GM12878 (cell line): ENCODE measurements around the gene CHEK1. TPM values are rescaled to one million over a fixed set of nuclear protein-coding genes. Genes with fewer than 3 reads are reported as not detected.
A peak's percentile ranks its signal among the peaks of the same experiment; 100 is the strongest.

Experiments used
- ATAC-seq: fragments of 200-7000 bp; cut with Tn5 transposase; 3 replicates; pipeline ENCODE4 v1.9.1; 2020; ENCODE audit warnings: mild to moderate bottlenecking, moderate library complexity
- BruUV-seq: library from RNA; stranded (reverse); fragments of 400-500 nt; replicated peaks from 2 replicates; lab custom pipeline; 2021; lab: Mats Ljungman, UMichigan
- CTCF ChIA-PET: fragments of 300-600 bp; sonication (Branson Sonifier 250); formaldehyde crosslinking; extraction: SDS; loops from one replicate; lab custom pipeline; 2021; ENCODE audit warnings: inconsistent platforms; lab: Yijun Ruan, JAX
- POLR2A ChIA-PET: fragments of 350-600 bp; formaldehyde crosslinking; extraction: SDS; loops from one replicate; lab custom pipeline; 2021; ENCODE audit warnings: inconsistent platforms; lab: Charles Lee
- RAD21 ChIA-PET: fragments of 300-600 bp; sonication (Branson Sonifier 250); formaldehyde crosslinking; loops from one replicate; lab custom pipeline; 2023; ENCODE audit warnings: antibody characterized with exemption; ENCODE audit not compliant: unreplicated experiment; lab: Charles Lee
- SMC1A ChIA-PET: fragments of 300-600 bp; sonication (Branson Sonifier 250); formaldehyde crosslinking; loops from one replicate; lab custom pipeline; 2023; ENCODE audit not compliant: unreplicated experiment, uncharacterized antibody; lab: Charles Lee
- DNase-seq: peaks from one replicate; pipeline ENCODE4 v3.0.0-alpha.2; 2011; ENCODE audit warnings: low read depth, low spot score
- FAIRE-seq: peaks from 3 replicates; lab custom pipeline; 2011; peaks lifted over from hg19 to GRCh38; lab: Jason Lieb, UNC
- H2AFZ ChIP-seq: 2 replicates; pipeline ENCODE4 v1.6.0; 2011; ENCODE audit warnings: low read depth, low read length, control low read depth; ENCODE audit not compliant: control insufficient read depth
- H3K27ac ChIP-seq: 2 replicates; pipeline ENCODE4 v1.5.1; 2011; ENCODE audit warnings: control low read depth; ENCODE audit not compliant: control insufficient read depth, insufficient read depth
- H3K27me3 ChIP-seq, 2 experiments: replicated peaks in 1 of 2; 2 replicates each; pipeline versions ENCODE4 v1.6.0 to v1.6.1; 2011; ENCODE audit warnings: low read length in 1 of 2; ENCODE audit not compliant: control insufficient read depth in 2 of 2, insufficient read depth in 2 of 2
- H3K36me3 ChIP-seq, 2 experiments: 2 replicates each; pipeline ENCODE4 v1.5.1; 2011; ENCODE audit warnings: low read length in 1 of 2; ENCODE audit not compliant: control insufficient read depth in 2 of 2, insufficient read depth in 2 of 2
- H3K4me1 ChIP-seq: 2 replicates; pipeline ENCODE4 v1.6.1; 2011; ENCODE audit warnings: mild to moderate bottlenecking, low read length, moderate library complexity, mixed read lengths; ENCODE audit not compliant: control insufficient read depth, insufficient read depth
- H3K4me2 ChIP-seq: 2 replicates; pipeline ENCODE4 v1.6.0; 2011; ENCODE audit warnings: control low read depth; ENCODE audit not compliant: control insufficient read depth, insufficient read depth
- H3K4me3 ChIP-seq: fragments of 200-600 bp; sonication (generic); 2 replicates; pipeline ENCODE4 v1.5.1; 2016
- H3K79me2 ChIP-seq: 2 replicates; pipeline ENCODE4 v1.6.0; 2011; ENCODE audit warnings: low read length; ENCODE audit not compliant: control insufficient read depth, insufficient read depth
- H3K9ac ChIP-seq: 2 replicates; pipeline ENCODE4 v1.8.0; 2011; ENCODE audit warnings: low read length, control low read depth, mixed read lengths; ENCODE audit not compliant: control insufficient read depth, insufficient read depth
- H3K9me3 ChIP-seq: replicated peaks from 3 replicates; pipeline ENCODE4 v1.5.1; 2011; ENCODE audit warnings: mild to moderate bottlenecking, low read length; ENCODE audit not compliant: control insufficient read depth, insufficient read depth
- H4K20me1 ChIP-seq: 2 replicates; pipeline ENCODE4 v1.6.0; 2011; ENCODE audit not compliant: control insufficient read depth, insufficient read depth
- ATF2 ChIP-seq: IDR thresholded peaks from 2 replicates; pipeline ENCODE4 v1.6.1; 2012; ENCODE audit warnings: low read length, inconsistent platforms
- EED ChIP-seq: sonication (generic); IDR thresholded peaks from 2 replicates; pipeline ENCODE4 v1.6.1; 2016; ENCODE audit warnings: antibody characterized with exemption, low read depth
- EGR1 ChIP-seq, 2 experiments: IDR thresholded peaks; 1 replicate in 1 of 2; 2 replicates in 1 of 2; pipeline ENCODE4 v1.6.1; 2011 to 2012; ENCODE audit warnings: low read depth in 2 of 2, low read length in 2 of 2, borderline replicate concordance in 1 of 2, mild to moderate bottlenecking in 1 of 2, moderate library complexity in 1 of 2
- FOS ChIP-seq: IDR thresholded peaks from 3 replicates; pipeline ENCODE4 v1.6.1; 2011; ENCODE audit warnings: borderline replicate concordance; ENCODE audit not compliant: insufficient read length; ENCODE audit errors: extremely low read depth
- FOXK2 ChIP-seq: fragments of 450-650 bp; IDR thresholded peaks from 2 replicates; pipeline ENCODE4 v1.6.1; 2017; ENCODE audit warnings: mild to moderate bottlenecking, moderate library complexity
- IRF3 ChIP-seq: fragments of 450-650 bp; IDR thresholded peaks from 2 replicates; pipeline ENCODE4 v1.6.1; 2014; ENCODE audit warnings: mild to moderate bottlenecking
- SPI1 ChIP-seq: IDR thresholded peaks from 2 replicates; pipeline ENCODE4 v1.6.1; 2011; ENCODE audit warnings: low read depth, mild to moderate bottlenecking, low read length, moderate library complexity, borderline replicate concordance; ENCODE audit not compliant: insufficient read depth
- SREBF2 ChIP-seq: IDR thresholded peaks from 2 replicates; pipeline ENCODE4 v1.6.1; 2012; ENCODE audit warnings: mild to moderate bottlenecking, low read length
- WGBS: methylation state at CpG from one replicate; pipeline ENCODE4 v1.1.6; 2016; ENCODE audit warnings: low lambda C conversion rate; ENCODE audit not compliant: insufficient replicate concordance, insufficient coverage; ENCODE audit errors: missing lambda C conversion rate; 5-methylcytosine and 5-hydroxymethylcytosine counted together
- in situ Hi-C: fragments of 300-500 bp; cut with MboI; formaldehyde crosslinking; loops from 9 replicates; pipeline ENCODE4 v1.14.3; 2018; ENCODE audit warnings: mixed read lengths
- intact Hi-C: fragments of 100-400 bp; cut with micrococcal nuclease; formaldehyde crosslinking; loops from one replicate; pipeline ENCODE4 v1.14.2; 2022; ENCODE audit not compliant: unreplicated experiment
- polyA plus RNA-seq, 11 experiments: library from polyadenylated mRNA; depleted of rRNA in 4 of 11; unstranded in 6 of 11; stranded (reverse) in 5 of 11; fragments of >200 nt; fragmentation: Nextera tagmentation in 4 of 11; fragmentation: Illumina TruSeq in 1 of 11; extraction: Ambion mirVana in 4 of 11; extraction: Trizol in 1 of 11; gene quantifications; 1 replicate in 1 of 11; 2 replicates in 10 of 11; pipeline versions ENCODE4 v1.2.1 to v1.2.3, GENCODE V29; 2011 to 2016; ENCODE audit warnings: inconsistent platforms in 2 of 11, missing spikeins in 2 of 11, low read depth in 1 of 11
- total RNA-seq, 4 experiments: library from RNA; depleted of rRNA in 3 of 4; stranded (reverse); fragments of >200 nt in 3 of 4; fragmentation: Illumina TruSeq in 1 of 4; extraction: Trizol in 1 of 4; gene quantifications; 2 replicates each; pipeline versions ENCODE4 v1.2.1 to v1.2.3, GENCODE V29; 2013 to 2021
- TF ChIP-seq, protein P1 (sequence below): IDR thresholded peaks from 2 replicates; pipeline ENCODE4 v1.6.1; 2011; ENCODE audit warnings: borderline replicate concordance, low read depth, mild to moderate bottlenecking, moderate library complexity, mixed read lengths, low read length; ENCODE audit not compliant: insufficient read depth; ENCODE audit errors: extremely low read length
- TF ChIP-seq, protein P2 (sequence below): fragments of 450-650 bp; IDR thresholded peaks from 2 replicates; pipeline ENCODE4 v1.6.1; 2017; ENCODE audit warnings: borderline replicate concordance
- TF ChIP-seq, protein P3 (sequence below), 3 experiments: IDR thresholded peaks in 2 of 3; conservative IDR thresholded peaks in 1 of 3; 2 replicates each; pipeline ENCODE4 v1.5.1; 2011; ENCODE audit warnings: low read depth in 3 of 3, low read length in 3 of 3, mild to moderate bottlenecking in 3 of 3, control low read depth in 2 of 3, moderate library complexity in 2 of 3, inconsistent platforms in 1 of 3, mixed read lengths in 1 of 3; ENCODE audit not compliant: control insufficient read depth in 2 of 3, insufficient read depth in 1 of 3; ENCODE audit errors: extremely low read depth in 1 of 3

Gene CHEK1
- total and polyA plus RNA-seq, 10 of the 15 experiments (the other 5 are each of a cell fraction or from before 2014, with no cell fraction given), result 42.1 to 72.9 (median 65.6) TPM

DNA sequence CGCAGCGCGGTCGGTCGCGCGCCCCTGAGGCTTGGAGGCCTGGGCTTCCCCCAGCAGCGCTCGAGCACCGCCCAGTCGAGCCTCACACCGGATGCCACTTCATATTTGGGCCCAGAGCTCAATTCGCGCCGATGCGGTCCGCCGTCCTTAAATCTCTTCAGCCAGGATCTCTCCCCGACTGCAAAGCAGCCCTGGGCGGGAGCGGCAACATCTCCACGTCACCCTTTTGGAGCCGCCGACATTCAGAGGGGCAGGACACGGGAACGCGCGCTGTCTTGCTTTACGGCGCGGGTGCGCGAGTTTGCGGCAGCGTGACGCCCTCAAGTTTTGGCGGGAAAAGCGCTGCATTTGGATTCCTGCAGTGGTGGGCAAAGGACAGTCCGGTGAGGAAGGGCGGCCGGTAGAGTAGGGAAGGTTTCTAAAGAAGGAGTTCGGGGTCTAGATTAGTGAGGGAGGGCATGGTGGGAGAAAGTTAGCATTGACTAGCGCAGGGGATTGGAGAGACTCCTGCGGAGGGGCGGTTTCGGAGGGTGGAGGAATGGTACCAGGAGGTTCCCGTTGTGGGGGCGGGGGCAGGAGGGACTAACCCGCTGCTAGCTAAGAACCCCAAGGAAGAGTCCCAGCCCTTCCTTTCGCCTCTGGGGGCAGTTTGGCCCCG, 796 bp downstream of the CHEK1 start (continued):
- peak in 1 of 2 experiments; percentile 37; a peak in 1 of 3 replicates for TF ChIP-seq EGR1 (IDR thresholded peaks at IDR 0.05; ENCODE audit: borderline replicate concordance in 1 of 2, low read depth in 2 of 2, low read length in 2 of 2)
- no peak for TF ChIP-seq IRF3
- TF ChIP-seq FOXK2, result no peak
- TF ChIP-seq, protein P1, sequence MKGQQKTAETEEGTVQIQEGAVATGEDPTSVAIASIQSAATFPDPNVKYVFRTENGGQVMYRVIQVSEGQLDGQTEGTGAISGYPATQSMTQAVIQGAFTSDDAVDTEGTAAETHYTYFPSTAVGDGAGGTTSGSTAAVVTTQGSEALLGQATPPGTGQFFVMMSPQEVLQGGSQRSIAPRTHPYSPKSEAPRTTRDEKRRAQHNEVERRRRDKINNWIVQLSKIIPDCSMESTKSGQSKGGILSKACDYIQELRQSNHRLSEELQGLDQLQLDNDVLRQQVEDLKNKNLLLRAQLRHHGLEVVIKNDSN, result no peak
- no peak for TF ChIP-seq FOS
- no peak for TF ChIP-seq SREBF2

DNA sequence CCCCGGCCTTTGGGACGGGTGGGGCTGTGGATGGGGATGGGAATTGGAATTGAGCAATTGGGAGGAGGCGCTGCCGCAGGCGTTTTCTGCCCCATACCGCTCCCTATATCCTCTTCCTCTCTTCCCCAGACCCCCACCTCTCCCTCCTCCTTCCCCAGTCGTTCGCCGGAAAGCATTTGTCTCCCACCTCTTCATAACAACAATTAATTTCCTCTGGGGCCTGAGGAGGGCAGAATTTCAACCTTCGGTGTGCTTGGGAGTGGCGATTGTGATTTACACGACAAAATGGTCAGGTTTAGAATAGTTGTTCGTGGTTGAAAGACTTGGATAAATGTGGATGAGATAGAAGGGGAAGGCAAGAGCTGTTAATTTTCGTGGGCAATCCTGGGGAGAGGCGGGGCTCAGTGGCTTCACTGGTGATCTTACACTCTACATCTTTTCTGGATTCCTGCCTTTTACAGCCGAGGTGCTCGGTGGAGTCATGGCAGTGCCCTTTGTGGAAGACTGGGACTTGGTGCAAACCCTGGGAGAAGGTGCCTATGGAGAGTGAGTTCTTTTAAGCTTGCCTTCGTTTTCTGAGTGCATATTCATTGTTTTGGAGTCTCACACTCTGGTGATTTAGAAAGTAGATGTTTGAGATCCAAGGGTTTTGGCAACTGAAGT, 1.5 kb downstream of the CHEK1 start:
- ATAC-seq (peak; percentile 70), DNase-seq (peak; percentile 36), FAIRE-seq (peak; percentile 75)
- peaks cover 30% of the 10 kb centered on the region for H3K79me2 ChIP-seq
- H3K4me1 ChIP-seq, result peaks cover 7% of the 10 kb centered on the region; the same call in 1 of the 2 replicates
- TSS peak; percentile 66 for BruUV-seq
- in situ Hi-C loops (no loop called here), intact Hi-C loops (loop anchor here (2.0 kb wide), 1 partner anchor 248 kb away; no protein-coding TSS in a partner anchor)
- under 1% methylated on average over 18 of the region's 18 CpGs for WGBS
- no peaks in the 10 kb centered on the region for H3K27me3 ChIP-seq
- ChIA-PET POLR2A (interaction anchor here (1.5 to 2.4 kb wide), 3 partner anchors 33 to 59 kb away, joined by 4 to 18 read pairs (median 7); partner anchors contain the start of genes EI24 and STT3A), SMC1A (interaction anchor here (0.7 to 2.4 kb wide), 7 partner anchors 11 to 263 kb away, joined by 3 to 10 read pairs (median 4); partner anchors contain the start of gene HYLS1), RAD21 (interaction anchor here (0.6 to 1.9 kb wide), 3 partner anchors 54 to 261 kb away, joined by 4 read pairs; partner anchors contain the start of gene HYLS1), CTCF (interaction anchor here (0.6 to 1.6 kb wide), 13 partner anchors 9 to 567 kb away, joined by 3 to 4 read pairs (median 3); partner anchors contain the start of gene HYLS1)
- no peaks in the 10 kb centered on the region for H4K20me1 ChIP-seq
- peak overlapping the region; percentile 97 for H3K4me2 ChIP-seq
- H3K4me3 ChIP-seq, result peak overlapping the region; percentile 81
- peak overlapping the region; percentile 97 for H3K27ac ChIP-seq
- peak overlapping the region; percentile 97 for H3K9ac ChIP-seq
- peaks cover 3 to 13% of the 10 kb centered on the region in 2 experiments for H3K36me3 ChIP-seq
- H2AFZ ChIP-seq, result peak overlapping the region; percentile 95
- no peaks in the 10 kb centered on the region for H3K9me3 ChIP-seq
- TF ChIP-seq, protein P2, sequence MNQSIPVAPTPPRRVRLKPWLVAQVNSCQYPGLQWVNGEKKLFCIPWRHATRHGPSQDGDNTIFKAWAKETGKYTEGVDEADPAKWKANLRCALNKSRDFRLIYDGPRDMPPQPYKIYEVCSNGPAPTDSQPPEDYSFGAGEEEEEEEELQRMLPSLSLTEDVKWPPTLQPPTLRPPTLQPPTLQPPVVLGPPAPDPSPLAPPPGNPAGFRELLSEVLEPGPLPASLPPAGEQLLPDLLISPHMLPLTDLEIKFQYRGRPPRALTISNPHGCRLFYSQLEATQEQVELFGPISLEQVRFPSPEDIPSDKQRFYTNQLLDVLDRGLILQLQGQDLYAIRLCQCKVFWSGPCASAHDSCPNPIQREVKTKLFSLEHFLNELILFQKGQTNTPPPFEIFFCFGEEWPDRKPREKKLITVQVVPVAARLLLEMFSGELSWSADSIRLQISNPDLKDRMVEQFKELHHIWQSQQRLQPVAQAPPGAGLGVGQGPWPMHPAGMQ, result no peak
- TF ChIP-seq ATF2 (0 out of 2 replicates have a peak, but pooled peaks have one; percentile 10), SPI1 (0 out of 2 replicates have a peak, but pooled peaks have one; percentile 13), EED (peak; percentile 12; the same call in 1 of the 2 replicates)
- TF ChIP-seq, protein P3, sequence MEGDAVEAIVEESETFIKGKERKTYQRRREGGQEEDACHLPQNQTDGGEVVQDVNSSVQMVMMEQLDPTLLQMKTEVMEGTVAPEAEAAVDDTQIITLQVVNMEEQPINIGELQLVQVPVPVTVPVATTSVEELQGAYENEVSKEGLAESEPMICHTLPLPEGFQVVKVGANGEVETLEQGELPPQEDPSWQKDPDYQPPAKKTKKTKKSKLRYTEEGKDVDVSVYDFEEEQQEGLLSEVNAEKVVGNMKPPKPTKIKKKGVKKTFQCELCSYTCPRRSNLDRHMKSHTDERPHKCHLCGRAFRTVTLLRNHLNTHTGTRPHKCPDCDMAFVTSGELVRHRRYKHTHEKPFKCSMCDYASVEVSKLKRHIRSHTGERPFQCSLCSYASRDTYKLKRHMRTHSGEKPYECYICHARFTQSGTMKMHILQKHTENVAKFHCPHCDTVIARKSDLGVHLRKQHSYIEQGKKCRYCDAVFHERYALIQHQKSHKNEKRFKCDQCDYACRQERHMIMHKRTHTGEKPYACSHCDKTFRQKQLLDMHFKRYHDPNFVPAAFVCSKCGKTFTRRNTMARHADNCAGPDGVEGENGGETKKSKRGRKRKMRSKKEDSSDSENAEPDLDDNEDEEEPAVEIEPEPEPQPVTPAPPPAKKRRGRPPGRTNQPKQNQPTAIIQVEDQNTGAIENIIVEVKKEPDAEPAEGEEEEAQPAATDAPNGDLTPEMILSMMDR (IDR thresholded peaks at IDR 0.05 in 2 of 3, conservative IDR thresholded peaks at IDR 0.05 in 1 of 3; ENCODE audit: control insufficient read depth in 2 of 3, extremely low read depth in 1 of 3, insufficient read depth in 1 of 3, low read depth in 3 of 3, low read length in 3 of 3), result peak; percentile 34 to 50 (median 45); a peak in 5 of 6 replicates
